Measurements from ENCODE around the gene DAPL1. TPM values are rescaled to one million over a fixed set of nuclear protein-coding genes. Genes with fewer than 3 reads are reported as not detected.
A peak's percentile ranks its signal among the peaks of the same experiment; 100 is the strongest.

The DAPL1 gene
- total and polyA plus RNA-seq, 5 experiments from 2014 or later = not detected

DNA sequence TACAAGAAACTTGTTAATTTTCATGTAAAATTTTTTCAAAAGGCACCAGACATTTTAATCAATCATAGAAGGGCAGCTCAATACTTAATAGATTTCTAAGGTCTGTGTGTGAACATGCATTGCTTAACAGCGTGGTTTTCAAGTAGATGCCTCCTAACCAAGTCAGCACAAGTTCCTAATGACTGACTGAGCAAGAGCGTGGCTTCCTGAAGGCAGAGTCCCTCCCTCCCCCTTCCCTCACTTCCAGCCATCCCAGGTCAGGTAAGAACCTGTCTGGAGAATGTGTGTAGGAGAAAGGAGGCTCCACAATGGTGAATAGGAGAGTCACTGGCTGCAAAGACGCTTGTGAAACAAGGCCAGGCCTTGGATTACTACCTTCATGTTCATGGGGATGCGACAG, 33.5 kb upstream of the DAPL1 start:
- Mint-ChIP-seq H3K27ac (peak overlapping the region in 1 of 10 donors; percentile 29), H3K4me3 (no peak overlapping the region)

DNA sequence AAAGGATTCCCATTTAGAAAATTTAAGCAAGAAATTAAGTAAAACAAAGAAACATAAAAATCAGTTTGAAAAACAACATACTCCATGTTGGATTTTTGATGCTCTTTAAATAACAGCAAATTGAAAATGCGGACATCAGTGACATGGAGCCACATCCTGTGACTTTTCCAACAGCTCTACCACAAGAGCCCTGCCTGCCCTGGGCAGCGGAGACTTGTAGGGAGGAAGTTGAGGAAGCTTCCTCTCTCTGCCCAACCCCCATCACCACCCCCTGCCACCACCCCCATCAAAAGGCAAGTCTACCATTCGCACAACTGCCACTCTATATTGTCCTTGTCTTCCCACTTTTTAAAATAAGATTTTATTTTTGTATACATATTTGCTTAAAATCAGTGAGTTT, 32.8 kb upstream of the DAPL1 start:
- DNase-seq (no peak), ATAC-seq (no peak)
- Mint-ChIP-seq H3K27ac (no peak overlapping the region), H3K36me3 (no peaks in the 10 kb centered on the region), H3K27me3 (peaks cover 0 to 10% (median 2%) of the 10 kb centered on the region in 5 donors), H3K4me1 (no peaks in the 10 kb centered on the region), H3K4me3 (no peak overlapping the region), H3K9me3 (peaks cover 0 to 2% (median 0%) of the 10 kb centered on the region in 9 donors)
- POLR2A ChIA-PET = no interaction called here

More for the DNA sequence above, 33.5 kb upstream of the DAPL1 start:
- H3K36me3 Mint-ChIP-seq = no peaks in the 10 kb centered on the region
- ATAC-seq (no peak), DNase-seq (no peak)
- POLR2A ChIA-PET = no interaction called here
- peaks cover 0 to 2% (median 0%) of the 10 kb centered on the region in 9 donors for H3K9me3 Mint-ChIP-seq
- H3K27me3 Mint-ChIP-seq = peaks cover 0 to 14% (median 2%) of the 10 kb centered on the region in 5 donors
- H3K4me1 Mint-ChIP-seq = no peaks in the 10 kb centered on the region

DNA sequence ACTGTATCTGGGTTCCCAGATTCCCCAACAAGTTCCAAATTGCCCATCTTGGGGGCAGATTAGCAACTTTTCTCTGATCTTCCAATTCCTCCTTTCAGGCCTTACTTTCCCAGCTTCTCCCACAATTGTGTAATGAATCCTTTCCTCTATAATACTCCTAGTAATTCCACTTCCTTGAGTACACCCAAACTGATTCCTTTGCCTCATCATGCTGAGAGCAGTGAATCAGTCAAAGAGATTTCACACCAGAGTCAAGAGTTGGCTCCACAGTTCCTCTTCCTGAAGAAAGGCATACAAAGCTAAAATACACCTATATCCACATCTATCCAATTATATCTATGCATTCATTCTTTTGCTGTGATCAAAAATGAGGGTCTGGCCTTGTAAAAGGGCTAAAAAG, 28.6 kb upstream of the DAPL1 start:
- Mint-ChIP-seq H3K36me3 (no peaks in the 10 kb centered on the region), H3K27ac (no peak overlapping the region), H3K9me3 (peaks cover 0 to 2% (median 0%) of the 10 kb centered on the region in 9 donors), H3K4me3 (no peak overlapping the region), H3K27me3 (peaks cover 0 to 2% (median 0%) of the 10 kb centered on the region in 5 donors), H3K4me1 (no peaks in the 10 kb centered on the region)
- POLR2A ChIA-PET = no interaction called here
- ATAC-seq (no peak), DNase-seq (no peak)

DNA sequence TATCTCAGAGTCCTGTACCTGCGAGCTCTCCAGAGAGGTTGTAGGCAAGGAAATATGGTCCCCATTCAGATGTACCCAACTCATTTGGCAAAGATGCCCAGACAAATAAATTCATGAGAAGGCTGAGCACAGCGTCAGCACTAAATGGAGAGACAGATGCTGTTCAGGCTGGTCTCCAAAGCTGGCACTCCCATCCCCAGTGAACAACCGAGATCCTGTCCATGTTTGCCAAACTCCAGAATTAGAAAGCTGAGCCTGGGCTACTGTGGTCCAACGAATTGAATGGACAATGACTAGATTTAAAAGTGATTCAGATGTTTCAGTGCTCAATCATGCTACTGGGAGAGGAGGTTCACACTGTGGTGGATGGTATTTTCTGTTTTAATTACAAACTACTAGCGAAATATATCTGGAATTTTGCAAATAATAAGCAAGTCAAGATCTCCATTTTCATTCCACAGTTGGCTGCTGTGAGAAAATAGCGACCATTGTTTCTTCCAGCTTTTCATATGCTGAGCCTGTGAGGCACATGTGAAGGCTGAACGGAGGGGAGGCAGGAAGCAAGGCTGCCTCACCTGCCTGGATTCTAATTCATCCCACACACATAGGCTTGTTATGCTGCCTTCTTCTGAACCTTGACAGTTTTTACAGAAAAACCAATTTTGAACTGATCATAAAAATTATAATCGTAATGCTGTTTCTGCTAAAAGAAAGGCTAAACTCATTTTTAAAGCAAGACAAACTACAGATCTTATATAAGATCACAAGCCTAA, 22.6 kb upstream of the DAPL1 start:
- Mint-ChIP-seq H3K4me1 (no peaks in the 10 kb centered on the region), H3K27me3 (no peaks in the 10 kb centered on the region), H3K27ac (peak overlapping the region in 1 of 10 donors; percentile 45), H3K9me3 (peaks cover 0 to 2% (median 0%) of the 10 kb centered on the region in 9 donors), H3K4me3 (no peak overlapping the region), H3K36me3 (no peaks in the 10 kb centered on the region)
- ATAC-seq (no peak), DNase-seq (no peak)
- POLR2A ChIA-PET = no interaction called here

DNA sequence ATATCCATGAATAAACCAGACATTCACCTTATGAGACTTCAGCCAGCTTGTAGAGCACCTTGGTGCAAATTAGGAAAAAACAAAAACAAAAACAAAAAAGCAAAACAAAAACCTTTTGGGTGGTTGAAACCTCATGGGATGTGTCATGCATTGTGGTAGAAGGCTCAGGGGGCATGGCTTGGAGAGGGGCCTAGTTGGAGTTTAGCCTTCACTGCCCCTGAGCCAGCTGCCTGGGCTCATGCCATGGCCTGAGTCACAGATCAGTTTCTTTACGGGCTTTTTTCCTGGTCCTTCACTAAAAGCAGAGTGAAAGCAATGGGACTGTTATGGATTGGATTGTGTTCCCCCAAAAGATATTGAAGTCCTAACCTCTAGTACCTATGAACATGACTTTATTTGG, 22.0 kb upstream of the DAPL1 start:
- ATAC-seq (no peak), DNase-seq (no peak)
- H3K27me3 Mint-ChIP-seq = no peaks in the 10 kb centered on the region
- no peak overlapping the region for H3K27ac Mint-ChIP-seq
- H3K9me3 Mint-ChIP-seq = peaks cover 0 to 2% (median 0%) of the 10 kb centered on the region in 9 donors
- POLR2A ChIA-PET = no interaction called here
- no peaks in the 10 kb centered on the region for H3K36me3 Mint-ChIP-seq
- H3K4me1 Mint-ChIP-seq = no peaks in the 10 kb centered on the region
- no peak overlapping the region for H3K4me3 Mint-ChIP-seq

DNA sequence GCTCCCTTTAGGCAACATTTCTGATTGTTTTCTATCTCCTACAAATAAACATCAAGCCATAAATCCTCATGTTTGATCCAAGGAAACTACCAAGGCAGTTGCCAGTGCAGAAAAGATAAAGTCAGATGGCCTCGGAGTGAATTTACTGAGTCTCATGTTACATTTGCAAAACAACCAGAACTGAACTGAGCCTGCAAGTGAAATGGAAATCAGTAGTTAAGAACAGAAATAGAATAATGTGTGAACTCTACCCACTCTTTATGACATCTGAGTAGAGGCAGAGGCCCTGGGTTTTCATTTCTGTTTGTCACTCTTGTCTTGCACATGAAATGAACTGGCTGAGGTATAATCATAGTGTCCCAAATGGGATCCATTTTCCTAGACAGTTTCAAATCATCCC, 20.4 kb upstream of the DAPL1 start:
- H3K36me3 Mint-ChIP-seq = no peaks in the 10 kb centered on the region
- DNase-seq (no peak), ATAC-seq (no peak)
- H3K9me3 Mint-ChIP-seq = peaks cover 0 to 2% (median 0%) of the 10 kb centered on the region in 9 donors
- H3K4me3 Mint-ChIP-seq = no peak overlapping the region
- no peaks in the 10 kb centered on the region for H3K4me1 Mint-ChIP-seq
- peaks cover 0 to 3% (median 0%) of the 10 kb centered on the region in 5 donors for H3K27me3 Mint-ChIP-seq
- H3K27ac Mint-ChIP-seq = no peak overlapping the region
- POLR2A ChIA-PET = no interaction called here

DNA sequence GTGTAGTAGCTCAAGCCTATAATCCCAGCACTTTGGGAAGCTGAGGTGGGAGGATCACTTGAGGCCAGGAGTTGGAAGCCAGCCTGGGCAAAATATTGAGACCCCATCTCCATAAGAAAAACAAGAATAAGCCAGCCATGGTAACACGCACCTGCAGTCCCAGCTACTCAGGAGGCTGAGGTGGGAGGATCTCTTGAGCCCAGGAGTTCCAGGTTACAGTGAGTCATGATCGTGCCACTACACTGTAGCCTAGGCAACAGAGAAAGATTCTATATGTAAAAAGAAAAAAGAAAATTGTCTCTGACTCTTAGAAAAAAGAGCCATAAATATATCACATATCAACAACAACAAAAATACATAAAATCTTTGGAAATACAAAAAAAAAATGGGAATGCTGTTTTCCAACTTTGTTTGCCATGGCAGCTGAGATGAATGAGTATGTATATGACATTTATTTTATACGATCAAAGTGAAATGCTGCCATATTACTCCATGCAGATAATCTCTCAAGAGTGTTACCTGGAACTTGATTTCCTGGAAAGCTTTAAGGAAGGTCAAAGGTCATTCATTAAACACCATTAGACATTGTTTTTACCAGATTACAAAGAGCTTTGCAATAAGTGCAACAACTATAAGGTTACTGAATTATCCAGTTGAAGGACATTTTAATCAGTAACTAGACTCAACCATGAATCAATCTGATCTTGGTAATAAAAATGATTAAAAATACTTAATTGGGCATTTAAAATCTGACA, 19.7 kb upstream of the DAPL1 start:
- no peaks in the 10 kb centered on the region for H3K36me3 Mint-ChIP-seq
- no peaks in the 10 kb centered on the region for H3K4me1 Mint-ChIP-seq
- no peak for DNase-seq
- H3K27me3 Mint-ChIP-seq = peaks cover 0 to 3% (median 0%) of the 10 kb centered on the region in 5 donors
- peaks cover 0 to 2% (median 0%) of the 10 kb centered on the region in 9 donors for H3K9me3 Mint-ChIP-seq
- POLR2A ChIA-PET = no interaction called here
- no peak overlapping the region for H3K27ac Mint-ChIP-seq
- no peak for ATAC-seq
- H3K4me3 Mint-ChIP-seq = no peak overlapping the region

DNA sequence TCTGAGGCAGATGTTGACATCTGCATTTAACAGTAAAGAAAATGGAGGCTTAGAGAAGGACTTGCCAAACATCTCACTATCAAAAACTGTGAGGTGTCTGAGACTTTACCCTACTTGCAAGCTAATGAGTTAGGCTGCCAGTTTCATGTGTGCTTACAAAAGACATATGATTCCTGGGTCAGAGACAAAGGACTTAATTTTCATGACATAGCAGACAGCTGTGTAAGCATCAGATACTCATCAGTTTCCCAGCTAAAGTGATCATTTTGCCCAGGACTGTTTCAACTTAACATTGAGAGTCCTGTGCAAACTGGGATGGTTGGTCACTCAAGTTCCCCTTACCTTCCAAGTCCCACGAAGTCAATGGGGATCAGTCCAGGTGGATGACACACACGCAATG, 18.9 kb upstream of the DAPL1 start:
- H3K4me1 Mint-ChIP-seq = no peaks in the 10 kb centered on the region
- no peak overlapping the region for H3K27ac Mint-ChIP-seq
- ATAC-seq (no peak), DNase-seq (no peak)
- POLR2A ChIA-PET = no interaction called here
- peaks cover 0 to 3% (median 0%) of the 10 kb centered on the region in 5 donors for H3K27me3 Mint-ChIP-seq
- H3K36me3 Mint-ChIP-seq = no peaks in the 10 kb centered on the region
- no peak overlapping the region for H3K4me3 Mint-ChIP-seq
- H3K9me3 Mint-ChIP-seq = peaks cover 0 to 2% (median 0%) of the 10 kb centered on the region in 9 donors

DNA sequence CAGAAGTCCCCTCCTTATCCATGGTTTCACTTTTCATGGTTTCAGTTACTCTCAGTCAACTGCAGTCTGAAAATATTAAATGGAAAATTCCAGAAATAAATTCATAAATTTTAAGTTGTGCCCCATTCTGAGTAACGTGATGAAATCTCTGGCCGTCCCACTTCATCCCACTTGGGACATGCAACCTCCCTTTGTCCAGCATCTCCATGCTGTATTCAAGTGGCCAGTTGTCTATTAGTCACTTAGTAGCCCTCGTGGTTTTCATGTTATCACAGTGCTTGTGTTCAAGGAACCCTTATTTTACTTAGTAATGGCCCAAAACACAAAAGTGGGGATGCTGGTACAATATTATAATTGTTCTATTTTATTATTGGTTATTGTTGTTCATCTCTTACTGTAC, 18.0 kb upstream of the DAPL1 start:
- Mint-ChIP-seq H3K27ac (no peak overlapping the region), H3K27me3 (peaks cover 0 to 3% (median 0%) of the 10 kb centered on the region in 5 donors), H3K4me3 (no peak overlapping the region), H3K36me3 (no peaks in the 10 kb centered on the region), H3K4me1 (no peaks in the 10 kb centered on the region), H3K9me3 (peaks cover 0 to 2% (median 0%) of the 10 kb centered on the region in 9 donors)
- DNase-seq = no peak
- no peak for ATAC-seq
- POLR2A ChIA-PET = no interaction called here

DNA sequence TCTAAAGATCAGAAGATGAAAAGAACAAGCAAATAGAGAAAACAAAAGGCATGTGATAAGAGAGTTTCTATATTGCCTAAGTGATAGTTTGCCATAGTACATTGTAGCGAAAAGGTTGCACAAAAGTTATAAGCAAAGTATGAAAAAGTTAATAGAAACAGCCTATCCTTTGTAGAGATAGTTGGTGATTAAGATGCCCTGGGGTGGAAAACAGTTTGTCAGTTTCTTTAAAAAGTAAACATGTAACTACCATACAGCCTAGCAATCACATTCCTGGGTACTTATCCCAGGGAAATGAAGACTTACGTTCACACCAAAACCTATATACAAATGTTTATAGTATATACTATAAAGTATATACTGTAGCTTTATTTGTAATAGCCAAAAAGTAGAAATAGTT, 16.9 kb upstream of the DAPL1 start:
- DNase-seq = no peak
- Mint-ChIP-seq H3K4me1 (peaks cover 0 to 2% (median 0%) of the 10 kb centered on the region in 4 donors), H3K4me3 (no peak overlapping the region), H3K9me3 (peaks cover 0 to 2% (median 0%) of the 10 kb centered on the region in 9 donors), H3K27ac (no peak overlapping the region), H3K27me3 (peaks cover 0 to 5% (median 3%) of the 10 kb centered on the region in 5 donors), H3K36me3 (no peaks in the 10 kb centered on the region)
- POLR2A ChIA-PET = no interaction called here
- ATAC-seq = no peak

DNA sequence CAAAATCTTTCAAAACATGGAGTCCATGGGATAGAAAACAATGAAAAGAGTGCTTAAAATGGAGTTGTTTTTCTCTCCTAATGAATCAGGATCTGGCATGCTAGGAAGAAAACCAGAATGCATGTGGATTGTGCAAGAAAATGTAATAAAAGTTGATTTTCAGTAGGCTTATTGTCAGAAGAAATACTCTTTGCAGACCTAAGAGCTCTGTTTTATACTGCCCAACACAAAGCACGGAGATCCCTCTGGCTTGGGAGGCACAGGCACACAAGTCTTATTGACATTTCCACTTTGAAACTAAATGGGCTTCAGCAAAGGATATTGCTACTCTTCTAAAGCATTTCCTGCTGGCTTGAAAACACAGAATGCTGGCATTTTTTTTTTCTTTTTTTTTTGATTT, 15.5 kb upstream of the DAPL1 start:
- Mint-ChIP-seq H3K9me3 (no peaks in the 10 kb centered on the region), H3K36me3 (no peaks in the 10 kb centered on the region), H3K27ac (no peak overlapping the region), H3K4me3 (no peak overlapping the region), H3K4me1 (peaks cover 0 to 9% (median 0%) of the 10 kb centered on the region in 4 donors), H3K27me3 (peaks cover 5 to 9% (median 7%) of the 10 kb centered on the region in 5 donors)
- DNase-seq (no peak), ATAC-seq (no peak)
- POLR2A ChIA-PET = no interaction called here

DNA sequence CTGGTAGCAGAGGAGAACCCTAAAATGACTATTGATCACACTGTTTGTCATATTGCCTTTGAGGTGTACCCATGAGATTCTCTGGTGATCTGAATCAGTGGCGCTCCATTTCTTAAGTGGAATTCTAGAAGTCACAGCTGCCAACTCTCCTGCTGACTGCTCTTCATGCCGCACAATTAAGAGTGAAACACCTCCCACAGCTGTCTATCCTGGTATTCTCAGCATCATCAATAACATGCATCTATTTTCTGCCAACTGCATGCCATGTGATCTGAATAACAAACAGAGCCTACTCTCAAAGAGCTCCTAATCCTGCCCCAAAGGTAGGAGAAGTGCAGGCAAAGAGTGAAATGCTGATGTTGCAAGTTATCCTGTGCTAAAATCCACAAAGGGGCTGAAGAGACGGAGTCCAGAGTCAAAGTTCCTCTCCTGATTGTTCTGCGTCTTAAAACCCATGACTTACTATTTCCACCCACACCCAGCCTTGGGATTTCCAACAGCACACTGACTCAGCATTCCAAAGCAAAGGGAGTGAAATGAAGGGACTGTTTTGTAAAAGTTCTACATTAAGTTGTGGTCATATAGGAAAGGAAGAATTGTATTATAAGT, 13.7 kb upstream of the DAPL1 start:
- Mint-ChIP-seq H3K4me3 (no peak overlapping the region), H3K27me3 (peaks cover 5 to 10% (median 9%) of the 10 kb centered on the region in 5 donors), H3K4me1 (peaks cover 0 to 9% (median 0%) of the 10 kb centered on the region in 4 donors), H3K27ac (no peak overlapping the region), H3K9me3 (no peaks in the 10 kb centered on the region), H3K36me3 (no peaks in the 10 kb centered on the region)
- ATAC-seq = no peak
- DNase-seq = no peak
- POLR2A ChIA-PET = no interaction called here

DNA sequence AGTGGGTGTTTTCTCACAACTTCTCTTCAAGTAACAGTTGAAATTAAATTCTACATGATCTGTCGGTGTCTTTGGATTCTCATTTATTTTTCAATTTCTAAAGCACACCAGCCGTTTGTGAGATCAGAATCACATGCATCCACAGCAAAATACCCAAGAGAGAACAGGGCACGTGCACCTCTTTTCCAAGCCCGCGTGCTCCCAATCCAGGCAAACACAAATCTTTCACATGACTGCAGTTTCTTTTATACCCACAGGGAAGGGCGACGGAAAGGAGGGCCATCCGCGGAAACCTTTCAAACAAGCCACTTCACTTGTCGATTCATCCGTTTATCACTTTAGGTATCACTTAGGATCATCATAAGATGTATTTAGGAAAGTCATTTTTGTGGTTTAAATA, 13.0 kb upstream of the DAPL1 start:
- Mint-ChIP-seq H3K4me3 (no peak overlapping the region), H3K4me1 (peaks cover 0 to 9% (median 0%) of the 10 kb centered on the region in 4 donors), H3K27ac (no peak overlapping the region), H3K36me3 (no peaks in the 10 kb centered on the region), H3K27me3 (peaks cover 5 to 10% (median 9%) of the 10 kb centered on the region in 5 donors), H3K9me3 (no peaks in the 10 kb centered on the region)
- POLR2A ChIA-PET = no interaction called here
- DNase-seq = no peak
- ATAC-seq = no peak
